Suprapubic skin (tissue), 4 donors: ENCODE data around the gene GIMAP8.

Experiments used
- CTCF ChIP-seq, 2 donors: fragments of 200-600 bp in 1 of 2; fragments of 450-650 bp in 1 of 2; sonication (generic) in 1 of 2; IDR thresholded peaks; one replicate each; pipeline ENCODE4 v1.5.1; 2016 to 2019; ENCODE audit warnings: antibody characterized with exemption in 2 of 2, mild to moderate bottlenecking in 1 of 2, moderate library complexity in 1 of 2
- EP300 ChIP-seq: sonication (generic); formaldehyde crosslinking; IDR thresholded peaks from one replicate; pipeline ENCODE4 v1.6.1; 2017; ENCODE audit warnings: antibody characterized with exemption
- POLR2A ChIP-seq, 2 donors: fragments of 450-650 bp; IDR thresholded peaks; one replicate each; pipeline ENCODE4 v1.6.1; 2017; ENCODE audit warnings: antibody characterized with exemption in 2 of 2, mild to moderate bottlenecking in 2 of 2, moderate library complexity in 2 of 2
- POLR2AphosphoS5 ChIP-seq, 3 donors: sonication (generic); formaldehyde crosslinking; IDR thresholded peaks; one replicate each; pipeline ENCODE4 v1.6.1; 2017; ENCODE audit warnings: antibody characterized with exemption in 3 of 3

- TF ChIP-seq CTCF (IDR thresholded peaks at IDR 0.05) (no peak), POLR2A (IDR thresholded peaks at IDR 0.05) (no peak), EP300 (no peak), POLR2AphosphoS5 (IDR thresholded peaks at IDR 0.05) (no peak)
Measured at GRCh38 chr7:150476285-150476684, 25.9 kb downstream of the GIMAP8 start.
